GM19043 (cell line): ENCODE results near the gene ASCC1.

Source experiments
- ATAC-seq: cut with Tn5 transposase; IDR thresholded peaks from one replicate; pipeline ENCODE4 v1.9.1; 2021; ENCODE audit warnings: low read depth; ENCODE audit not compliant: unreplicated experiment

The ASCC1 gene

DNA sequence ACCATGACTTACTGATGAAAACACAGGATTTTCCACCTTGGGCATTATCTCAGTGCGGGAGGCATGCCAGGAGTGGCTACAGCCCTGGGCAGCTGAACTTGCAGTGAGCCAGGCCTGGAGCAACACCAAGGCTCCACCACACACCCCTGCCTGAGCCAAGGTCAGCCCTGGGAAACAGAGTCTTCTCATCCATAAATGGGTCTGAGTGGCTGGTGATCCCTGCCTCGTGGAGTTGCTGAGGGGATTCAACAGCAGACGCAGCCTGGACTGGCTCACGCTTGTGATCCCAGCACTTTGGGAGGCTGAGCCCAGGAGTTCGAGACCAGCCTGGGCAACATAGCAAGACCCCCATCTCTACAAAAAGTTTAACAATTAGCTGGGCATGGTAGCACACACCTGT is 160.0 kb downstream of the ASCC1 start:
- no peak for ATAC-seq

GRCh38 chr10:72053690-72054089 is 162.4 kb downstream of the ASCC1 start:
- ATAC-seq, result no peak

GRCh38 chr10:72050873-72051272 is 165.2 kb downstream of the ASCC1 start:
- no peak for ATAC-seq

DNA sequence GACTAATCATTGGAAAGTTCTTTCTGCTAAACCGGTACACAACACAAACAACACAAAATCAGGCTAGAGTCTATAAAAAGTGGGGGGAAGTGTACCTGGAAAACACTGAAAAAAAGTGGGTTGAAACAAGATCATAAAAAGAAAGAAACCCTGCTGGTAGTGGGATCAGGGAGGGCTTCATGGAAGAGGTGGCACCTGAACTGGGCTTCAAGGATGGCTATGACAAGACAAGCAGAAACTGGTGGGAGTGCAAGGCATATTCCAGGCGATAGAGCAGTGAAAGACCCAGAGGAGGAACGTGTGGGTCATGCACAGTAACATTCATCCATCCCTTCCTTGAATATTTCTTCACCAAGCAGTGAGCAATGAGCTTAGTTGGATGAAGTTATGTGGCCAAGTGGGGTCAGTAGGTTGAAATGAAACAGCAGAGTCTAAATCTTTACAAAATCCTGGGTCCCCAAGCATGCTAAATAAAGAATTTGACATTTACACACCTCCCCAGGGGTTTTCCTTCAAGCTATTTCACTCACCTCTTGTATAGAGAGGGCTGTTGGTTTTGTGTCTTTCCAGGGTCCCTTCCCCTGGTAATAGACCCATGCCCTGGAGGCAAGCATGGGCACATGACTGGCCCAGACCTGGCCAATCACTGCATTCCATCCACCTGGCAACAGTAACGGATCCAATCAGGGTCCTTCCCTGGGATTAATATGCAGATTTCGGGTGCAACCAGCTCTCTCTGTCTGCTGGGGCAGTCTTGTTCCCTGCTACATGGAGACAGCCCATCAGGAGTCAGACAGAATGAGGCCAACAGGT is 165.9 kb downstream of the ASCC1 start:
- no peak for ATAC-seq

GRCh38 chr10:72049472-72049871 is 166.6 kb downstream of the ASCC1 start:
- no peak for ATAC-seq

DNA sequence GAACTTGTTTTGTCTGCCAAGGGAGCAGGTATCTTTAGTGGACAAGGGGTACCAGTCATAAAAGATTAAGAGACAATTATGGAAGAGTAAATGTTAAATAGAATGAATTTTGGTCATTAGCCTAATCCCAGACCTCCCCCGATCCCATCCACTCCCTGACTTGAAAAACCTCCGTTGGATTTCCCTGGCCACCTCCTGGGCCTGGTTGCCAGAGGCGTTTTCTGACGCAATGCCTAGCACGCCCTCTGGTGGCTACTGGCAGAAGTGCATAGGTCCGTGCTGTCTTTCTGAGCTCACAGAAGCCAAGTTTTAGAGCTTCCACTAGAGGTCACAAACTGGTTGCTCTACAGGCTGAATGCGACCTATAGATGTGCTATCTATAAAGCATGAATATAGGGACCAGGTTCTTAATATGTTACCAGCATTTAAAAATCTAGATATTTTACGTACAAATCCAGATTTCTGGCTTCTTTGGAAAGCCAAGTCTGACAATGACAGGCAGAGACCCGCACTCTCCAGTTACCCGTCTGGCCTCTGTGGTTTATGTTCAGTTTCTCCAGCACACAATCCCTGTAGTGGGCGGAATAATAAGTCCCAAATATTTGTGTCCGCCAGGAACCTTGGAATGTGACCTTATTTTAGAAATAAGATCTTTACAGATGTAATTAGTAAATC is 167.5 kb downstream of the ASCC1 start:
- no peak for ATAC-seq
